ENCODE measurements around the gene ITFG2. TPM values are rescaled to one million over a fixed set of nuclear protein-coding genes. Genes with fewer than 3 reads are reported as not detected.

The ITFG2 gene
- total and polyA plus RNA-seq, 2 experiments from 2014 or later: 15.7 to 19.1 TPM

GRCh38 chr12:2841056-2841650 is 28.7 kb downstream of the ITFG2 start:
- in situ Hi-C loops (cut with MboI): no loop called here
- no peak for TF ChIP-seq EZH2 (IDR thresholded peaks at IDR 0.05; ENCODE audit: insufficient read depth, poor library complexity, severe bottlenecking)
- TF ChIP-seq EZH2phosphoT487 (IDR thresholded peaks at IDR 0.05; ENCODE audit: insufficient read depth, low read depth): no peak
- no peaks in the 10 kb centered on the region for H3K27me3 ChIP-seq (replicated peaks; ENCODE audit: insufficient read depth)
- no peaks in the 10 kb centered on the region for H3F3A ChIP-seq (ENCODE audit: insufficient read depth)
- H3K4me1 ChIP-seq (ENCODE audit: insufficient read depth): no peaks in the 10 kb centered on the region
- 60 to 65% methylated on average over 9 of the region's 9 CpGs for WGBS, 2 experiments (ENCODE audit: low coverage in 1 of 2, low lambda C conversion rate in 2 of 2, missing lambda C conversion rate in 2 of 2)
- no peak overlapping the region for H3K4me3 ChIP-seq
- no peak overlapping the region for H3K9ac ChIP-seq
- H3K27ac ChIP-seq: no peak overlapping the region
- H3K9me2 ChIP-seq (ENCODE audit: insufficient read depth): no peaks in the 10 kb centered on the region
- H3K4me2 ChIP-seq (ENCODE audit: unreplicated experiment): no peak overlapping the region
- H3K36me3 ChIP-seq (ENCODE audit: low read depth): no peaks in the 10 kb centered on the region
- H2AFZ ChIP-seq: no peak overlapping the region
- H4K20me1 ChIP-seq (ENCODE audit: insufficient read depth): no peaks in the 10 kb centered on the region
- no peak for DNase-seq
- H3K79me2 ChIP-seq (ENCODE audit: insufficient read depth): no peaks in the 10 kb centered on the region
- H3K9me3 ChIP-seq (ENCODE audit: low read depth): no peaks in the 10 kb centered on the region

- Histone ChIP-seq H3K9ac (no peak overlapping the region), H3F3A (ENCODE audit: insufficient read depth) (no peaks in the 10 kb centered on the region), H2AFZ (no peak overlapping the region), H3K27ac (no peak overlapping the region), H3K4me1 (ENCODE audit: insufficient read depth) (no peaks in the 10 kb centered on the region), H3K9me3 (ENCODE audit: low read depth) (no peaks in the 10 kb centered on the region), H3K27me3 (replicated peaks; ENCODE audit: insufficient read depth) (no peaks in the 10 kb centered on the region), H3K4me2 (ENCODE audit: unreplicated experiment) (no peak overlapping the region), H3K4me3 (no peak overlapping the region), H3K36me3 (ENCODE audit: low read depth) (no peaks in the 10 kb centered on the region), H3K79me2 (ENCODE audit: insufficient read depth) (no peaks in the 10 kb centered on the region), H4K20me1 (ENCODE audit: insufficient read depth) (no peaks in the 10 kb centered on the region), H3K9me2 (ENCODE audit: insufficient read depth) (no peaks in the 10 kb centered on the region)
- TF ChIP-seq EZH2 (IDR thresholded peaks at IDR 0.05; ENCODE audit: insufficient read depth, poor library complexity, severe bottlenecking) (no peak), EZH2phosphoT487 (IDR thresholded peaks at IDR 0.05; ENCODE audit: insufficient read depth, low read depth) (no peak)
- WGBS, 2 experiments (ENCODE audit: low coverage in 1 of 2, low lambda C conversion rate in 2 of 2, missing lambda C conversion rate in 2 of 2): 83 to 86% methylated on average over 5 of the region's 5 CpGs
- DNase-seq: no peak
- in situ Hi-C loops (cut with MboI): no loop called here
Observed at GRCh38 chr12:2842948-2843347, 30.5 kb downstream of the ITFG2 start.

DNA sequence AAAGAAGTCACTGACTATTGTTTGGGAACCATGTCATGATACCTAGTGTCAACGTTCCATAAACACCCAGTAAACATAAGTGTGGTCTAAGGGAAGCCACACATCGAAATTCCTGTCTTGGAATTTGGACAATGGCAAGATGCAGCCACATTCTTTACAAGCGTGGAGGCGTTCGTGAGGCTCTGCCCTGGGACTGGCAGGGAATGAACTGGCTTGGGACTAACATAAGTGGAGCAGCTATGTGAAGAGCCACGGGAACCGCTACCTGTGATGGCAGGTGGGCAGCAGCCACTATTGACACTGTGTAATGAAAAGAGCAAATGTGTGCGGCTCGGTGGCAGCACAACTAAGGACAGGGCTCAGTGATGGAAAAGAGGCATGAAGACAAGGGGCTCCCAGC is 32.3 kb downstream of the ITFG2 start:
- Histone ChIP-seq H3K4me3 (no peak overlapping the region), H3F3A (ENCODE audit: insufficient read depth) (no peaks in the 10 kb centered on the region), H3K79me2 (ENCODE audit: insufficient read depth) (no peaks in the 10 kb centered on the region), H2AFZ (peak overlapping the region; percentile 51; the same call in 1 of the 2 replicates), H3K27me3 (replicated peaks; ENCODE audit: insufficient read depth) (no peaks in the 10 kb centered on the region), H3K4me2 (ENCODE audit: unreplicated experiment) (no peak overlapping the region), H3K27ac (no peak overlapping the region), H3K9ac (no peak overlapping the region), H3K4me1 (ENCODE audit: insufficient read depth) (no peaks in the 10 kb centered on the region), H3K36me3 (ENCODE audit: low read depth) (no peaks in the 10 kb centered on the region), H3K9me2 (ENCODE audit: insufficient read depth) (no peaks in the 10 kb centered on the region), H3K9me3 (ENCODE audit: low read depth) (no peaks in the 10 kb centered on the region), H4K20me1 (ENCODE audit: insufficient read depth) (no peaks in the 10 kb centered on the region)
- DNase-seq: no peak
- in situ Hi-C loops (cut with MboI): no loop called here
- 85% methylated on average over 9 of the region's 9 CpGs for WGBS, 2 experiments (ENCODE audit: low coverage in 1 of 2, low lambda C conversion rate in 2 of 2, missing lambda C conversion rate in 2 of 2)
- no peak for TF ChIP-seq EZH2 (IDR thresholded peaks at IDR 0.05; ENCODE audit: insufficient read depth, poor library complexity, severe bottlenecking)
- TF ChIP-seq EZH2phosphoT487 (IDR thresholded peaks at IDR 0.05; ENCODE audit: insufficient read depth, low read depth): no peak

DNA sequence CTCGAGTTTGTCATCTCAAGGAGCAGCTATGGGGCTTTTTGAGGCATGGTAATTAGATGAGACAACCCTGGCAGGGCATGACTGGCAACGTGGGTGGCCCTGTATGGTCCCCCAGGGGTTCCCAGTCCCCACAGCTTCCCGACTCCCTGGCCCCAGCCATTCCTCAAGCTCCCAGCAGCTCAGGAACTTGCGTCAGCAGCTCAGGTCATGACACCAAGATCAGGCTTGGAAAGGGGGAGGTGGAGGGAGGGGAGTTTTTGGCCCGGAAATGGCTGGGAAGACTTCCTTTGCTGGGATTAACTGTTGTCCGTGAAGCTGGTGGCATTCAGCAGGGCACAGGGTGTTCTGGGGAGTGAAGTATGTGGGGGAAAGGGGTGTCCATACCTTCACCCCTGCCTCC is 32.8 kb downstream of the ITFG2 start:
- Histone ChIP-seq H3K9me2 (ENCODE audit: insufficient read depth) (no peaks in the 10 kb centered on the region), H3K4me3 (no peak overlapping the region), H3K4me1 (ENCODE audit: insufficient read depth) (no peaks in the 10 kb centered on the region), H3K36me3 (ENCODE audit: low read depth) (no peaks in the 10 kb centered on the region), H3K4me2 (ENCODE audit: unreplicated experiment) (no peak overlapping the region), H3K79me2 (ENCODE audit: insufficient read depth) (no peaks in the 10 kb centered on the region), H3K9me3 (ENCODE audit: low read depth) (no peaks in the 10 kb centered on the region), H2AFZ (peak overlapping the region; percentile 51; the same call in 1 of the 2 replicates), H3K9ac (no peak overlapping the region), H3K27me3 (replicated peaks; ENCODE audit: insufficient read depth) (no peaks in the 10 kb centered on the region), H3K27ac (no peak overlapping the region), H4K20me1 (ENCODE audit: insufficient read depth) (no peaks in the 10 kb centered on the region), H3F3A (ENCODE audit: insufficient read depth) (no peaks in the 10 kb centered on the region)
- TF ChIP-seq EZH2 (IDR thresholded peaks at IDR 0.05; ENCODE audit: insufficient read depth, poor library complexity, severe bottlenecking): no peak
- DNase-seq: peak; percentile 32
- WGBS, 2 experiments (ENCODE audit: low coverage in 1 of 2, low lambda C conversion rate in 2 of 2, missing lambda C conversion rate in 2 of 2): 24 to 33% methylated on average over 6 of the region's 6 CpGs
- in situ Hi-C loops (cut with MboI): no loop called here

DNA sequence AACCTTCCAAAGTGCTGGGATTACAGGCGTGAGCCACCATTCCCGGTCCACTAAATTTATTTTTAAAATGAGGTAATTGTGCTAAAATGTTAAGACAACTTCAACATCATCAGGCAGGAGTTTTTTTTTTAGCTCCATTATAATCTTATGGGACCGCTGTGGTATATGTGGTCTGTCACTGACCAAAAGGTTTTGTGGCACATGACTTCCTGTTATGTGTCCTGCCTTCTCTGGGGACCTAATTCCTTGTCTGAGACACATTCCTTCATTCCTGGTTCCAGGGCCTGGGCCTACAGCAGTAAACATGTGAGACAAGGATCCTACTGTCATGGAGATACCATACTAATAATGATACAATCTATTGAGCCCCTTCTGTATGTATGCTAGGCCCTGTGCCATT is 39.5 kb downstream of the ITFG2 start:
- WGBS, 2 experiments (ENCODE audit: low coverage in 1 of 2, low lambda C conversion rate in 2 of 2, missing lambda C conversion rate in 2 of 2): 92 to 93% methylated on average over 3 of the region's 3 CpGs
- Histone ChIP-seq H3K9ac (no peak overlapping the region), H3K4me1 (ENCODE audit: insufficient read depth) (no peaks in the 10 kb centered on the region), H3K36me3 (ENCODE audit: low read depth) (no peaks in the 10 kb centered on the region), H3K79me2 (ENCODE audit: insufficient read depth) (no peaks in the 10 kb centered on the region), H3F3A (ENCODE audit: insufficient read depth) (no peaks in the 10 kb centered on the region), H3K9me3 (ENCODE audit: low read depth) (no peaks in the 10 kb centered on the region), H2AFZ (no peak overlapping the region), H3K27me3 (replicated peaks; ENCODE audit: insufficient read depth) (no peaks in the 10 kb centered on the region), H3K4me2 (ENCODE audit: unreplicated experiment) (no peak overlapping the region), H3K9me2 (ENCODE audit: insufficient read depth) (no peaks in the 10 kb centered on the region), H4K20me1 (ENCODE audit: insufficient read depth) (no peaks in the 10 kb centered on the region), H3K27ac (no peak overlapping the region), H3K4me3 (no peak overlapping the region)
- in situ Hi-C loops (cut with MboI): no loop called here
- no peak for TF ChIP-seq EZH2phosphoT487 (IDR thresholded peaks at IDR 0.05; ENCODE audit: insufficient read depth, low read depth)
- no peak for TF ChIP-seq EZH2 (IDR thresholded peaks at IDR 0.05; ENCODE audit: insufficient read depth, poor library complexity, severe bottlenecking)
- no peak for DNase-seq

Measured in GM23248 (cell line).